Stimulated activated CD8-positive, alpha-beta memory T cell treated with anti-CD3 and anti-CD28 coated beads, Interleukin-12 subunit alpha, Interleukin-12 subunit beta, amount 100 ng/mL, for 24 hours (primary cell): ENCODE data around the gene LONRF2.

ENCODE experiments used
- DNase-seq: peaks from one replicate; pipeline ENCODE4 v3.0.0-alpha.2; 2020; ENCODE audit errors: extremely low read depth

The LONRF2 gene

DNA sequence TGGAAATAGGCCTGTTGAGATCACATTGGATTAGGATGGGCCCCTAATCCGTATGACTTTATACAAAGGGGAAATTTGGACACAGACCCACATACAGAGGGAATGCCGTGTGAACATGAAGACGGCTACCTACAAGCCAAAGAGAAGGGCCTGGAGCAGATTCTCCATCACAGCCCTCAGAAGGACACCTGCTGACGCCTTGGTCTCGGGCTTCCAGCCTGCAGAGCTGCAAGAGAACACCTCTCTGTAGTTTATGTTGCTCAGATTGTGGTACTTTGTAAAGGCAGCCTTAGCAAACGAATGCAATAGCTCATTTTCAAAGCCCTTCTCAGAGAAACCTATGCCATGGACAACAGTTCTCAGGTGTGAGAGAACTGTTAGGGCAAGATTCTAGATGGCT, 86.1 kb downstream of the LONRF2 start:
- no peak for DNase-seq

DNA sequence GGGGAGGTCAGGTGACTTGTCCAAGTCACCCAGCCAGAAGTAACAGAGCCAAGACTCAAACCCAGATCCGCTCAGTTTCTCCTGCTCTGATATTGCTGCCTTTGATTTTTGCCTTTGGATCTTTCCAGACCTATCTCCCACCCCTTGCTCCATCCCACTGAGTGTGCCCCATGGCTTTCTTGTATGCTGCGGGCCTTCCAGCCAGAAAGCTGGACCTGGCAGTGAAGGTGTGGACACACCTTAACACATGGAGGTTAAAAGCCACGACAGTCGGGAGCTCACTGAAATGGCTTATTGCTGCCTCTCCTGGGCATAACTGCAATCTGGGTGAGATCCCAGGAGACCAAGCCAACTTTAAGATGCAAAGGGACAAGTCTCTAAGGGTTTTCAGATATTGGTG, 86.7 kb downstream of the LONRF2 start:
- DNase-seq: no peak

DNA sequence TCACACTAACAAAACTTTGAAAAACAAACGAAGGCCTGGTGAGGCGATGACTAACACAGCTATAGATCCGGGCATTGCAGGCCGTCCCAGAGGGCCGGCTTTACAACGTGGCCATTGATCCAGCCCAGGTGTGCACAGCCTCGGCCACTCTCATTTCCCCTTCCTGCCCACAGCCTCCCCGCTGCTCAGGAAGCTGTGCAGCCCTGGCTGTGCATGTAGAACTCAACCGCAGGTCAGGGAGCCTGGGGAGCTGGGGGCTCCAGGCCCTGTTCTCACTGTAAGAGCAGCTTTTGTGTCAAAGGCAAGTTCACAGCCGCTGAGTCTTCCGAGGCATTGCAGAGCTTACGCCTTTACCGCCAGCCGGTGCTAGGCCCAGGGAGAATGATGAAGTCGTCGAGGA, 87.2 kb downstream of the LONRF2 start:
- no peak for DNase-seq

DNA sequence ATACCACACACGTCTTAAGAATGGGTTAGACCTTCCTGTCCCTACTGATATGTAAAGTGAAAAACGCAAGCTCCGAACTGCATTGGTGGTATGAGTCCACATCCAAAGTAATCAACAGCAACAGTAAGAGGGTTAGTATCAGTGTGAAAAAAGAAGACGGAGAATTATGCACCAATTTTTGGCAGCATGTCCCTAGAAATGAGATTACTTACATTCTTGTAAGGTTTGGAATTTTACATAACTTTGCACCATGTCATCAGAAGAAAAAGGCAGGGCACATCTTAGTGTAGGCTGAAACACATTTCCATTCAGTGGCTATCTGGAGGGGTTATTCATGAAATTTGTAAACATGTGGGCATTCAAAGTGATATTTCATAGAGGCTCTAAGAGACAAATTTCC, 88.2 kb downstream of the LONRF2 start:
- DNase-seq: no peak

DNA sequence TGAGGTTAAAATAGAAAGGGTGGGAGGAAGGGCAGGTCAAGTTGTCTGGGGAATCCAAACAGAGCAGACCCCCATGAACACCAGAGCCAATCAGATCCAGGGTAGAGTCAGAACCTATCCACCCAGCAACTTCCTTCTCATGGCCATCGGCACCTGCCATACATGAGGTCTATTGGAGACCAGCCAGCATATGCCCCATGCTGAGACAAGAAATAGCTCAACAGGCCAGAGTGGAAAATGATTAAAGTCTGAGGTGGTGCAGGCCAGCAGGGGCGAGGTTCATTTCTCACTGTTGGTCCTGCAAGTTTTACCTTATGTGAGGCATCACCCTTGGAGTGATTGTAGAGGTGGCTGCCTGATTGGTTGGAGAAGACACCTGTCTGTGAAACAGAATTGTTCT, 89.2 kb downstream of the LONRF2 start:
- DNase-seq: no peak

DNA sequence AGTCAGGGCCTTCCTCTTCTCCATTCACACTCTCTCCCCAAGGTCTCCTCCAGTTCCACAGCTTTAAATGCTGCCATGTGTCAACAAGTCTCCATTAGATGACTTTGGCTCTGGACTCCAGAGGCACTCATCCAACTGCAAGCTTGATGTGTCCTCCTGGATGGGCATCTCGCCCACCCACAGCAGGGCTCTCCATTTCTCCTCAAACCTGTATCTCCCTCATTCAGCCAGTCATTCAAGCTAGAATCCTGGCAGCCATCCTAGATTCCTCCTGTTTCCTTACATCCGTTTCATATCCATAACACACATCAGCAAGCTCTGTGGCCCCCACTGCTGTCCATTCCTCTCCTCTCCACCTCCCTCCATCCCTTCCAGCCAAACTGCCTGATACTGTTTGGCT, 91.5 kb downstream of the LONRF2 start:
- no peak for DNase-seq

DNA sequence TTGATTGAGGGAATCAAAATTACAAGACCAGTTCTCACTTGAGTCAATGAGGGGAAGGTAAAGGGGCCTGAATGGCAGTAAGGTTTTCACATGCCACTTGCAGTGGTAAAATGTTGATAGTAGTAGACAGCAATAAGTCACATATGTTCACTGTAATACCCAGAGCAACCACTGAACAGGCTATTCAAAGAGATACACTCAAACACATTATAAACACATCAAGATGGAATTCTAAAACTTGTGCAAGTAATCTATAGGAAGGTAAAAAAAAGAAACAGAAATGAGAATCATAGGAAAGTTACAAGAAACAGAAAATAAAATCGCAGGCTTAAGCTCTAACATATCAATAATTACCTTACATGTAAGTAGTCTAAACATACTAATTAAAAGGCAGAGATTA, 93.3 kb downstream of the LONRF2 start:
- DNase-seq: no peak

DNA sequence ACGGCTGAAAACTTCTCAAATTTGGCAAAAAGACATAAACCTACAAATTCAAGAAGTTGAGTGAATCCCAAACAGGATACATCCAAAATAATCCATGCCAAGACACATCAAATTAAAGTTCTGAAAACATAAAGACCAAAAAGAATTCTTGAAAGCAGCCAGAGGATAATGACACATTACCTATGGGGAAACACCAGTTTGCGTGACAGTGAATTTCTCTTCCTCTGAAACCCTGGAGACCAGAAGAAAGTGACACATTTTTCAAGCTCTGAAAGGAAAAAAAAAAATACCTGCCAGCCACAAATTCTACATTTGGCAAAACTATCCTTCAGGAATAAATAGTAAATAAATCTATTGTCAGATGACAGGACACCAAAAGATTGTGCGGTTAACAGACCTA, 93.9 kb downstream of the LONRF2 start:
- DNase-seq: no peak

DNA sequence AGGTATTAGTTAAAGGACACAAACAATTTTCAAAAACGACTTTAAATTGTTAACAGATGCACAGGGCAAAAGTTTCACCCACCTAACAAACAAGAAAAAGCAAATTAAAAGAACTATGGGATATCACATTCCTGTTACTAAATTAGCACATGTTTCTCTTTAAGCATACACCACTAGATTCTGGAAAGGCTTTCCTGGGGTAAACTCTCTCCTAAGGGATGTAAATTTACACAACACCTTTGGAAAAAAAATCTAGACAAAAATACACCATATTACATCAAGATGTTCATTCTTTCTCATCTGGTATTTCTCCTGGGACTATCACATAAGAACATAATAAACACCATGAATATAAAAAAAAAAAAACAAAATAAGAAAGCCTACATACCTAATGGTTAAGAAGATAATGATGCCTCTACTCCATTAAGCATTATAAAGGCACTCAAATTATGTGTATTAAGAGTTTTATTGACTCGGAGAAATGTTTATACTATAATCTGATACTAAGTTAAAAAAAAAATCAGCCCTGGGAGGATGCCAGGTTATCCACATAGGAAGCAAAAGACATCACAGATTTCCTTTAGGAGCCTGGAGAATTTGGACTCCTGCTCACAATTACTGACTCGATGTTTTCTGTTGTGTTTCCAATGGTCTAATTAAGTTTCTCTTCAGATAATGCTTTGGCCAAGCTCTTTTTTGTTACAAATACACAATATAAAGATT, 97.2 kb downstream of the LONRF2 start:
- no peak for DNase-seq

DNA sequence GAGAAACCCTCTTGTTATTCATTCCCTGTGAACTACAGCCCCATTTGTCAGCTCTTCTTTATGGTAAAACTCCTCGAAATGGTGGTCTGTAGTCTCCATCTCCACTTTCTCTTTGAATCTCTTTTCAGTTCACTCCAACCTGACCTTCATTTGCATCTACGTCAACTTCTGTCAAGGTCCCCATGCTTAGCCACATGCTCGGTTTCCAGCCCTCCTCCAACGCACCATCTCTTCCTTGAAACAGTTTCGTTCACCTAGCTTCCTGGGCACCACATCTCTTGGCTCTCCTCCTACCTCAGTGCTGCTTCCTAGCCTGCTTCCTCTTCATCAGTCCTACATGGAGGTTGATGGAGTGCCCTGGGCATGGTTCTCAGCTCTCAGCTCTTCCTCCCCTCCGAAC, 98.8 kb downstream of the LONRF2 start:
- no peak for DNase-seq
